ENCODE data around the gene MTARC2.

MTARC2 gene

GRCh38 chr1:220833436-220833835 is 85.3 kb downstream of the MTARC2 start:
- DNase-seq, result no peak

All from CD4-positive, alpha-beta T cell treated with Interleukin-12 subunit alpha and Interleukin-12 subunit beta, for 1 hour (primary cell).